CD4-positive, alpha-beta T cell treated with Interleukin-15 for 1 hour (primary cell): ENCODE data around the gene SNPH.

ENCODE experiments used
- DNase-seq: peaks from one replicate; pipeline ENCODE4 v3.0.0-alpha.2; 2020

SNPH gene

DNA sequence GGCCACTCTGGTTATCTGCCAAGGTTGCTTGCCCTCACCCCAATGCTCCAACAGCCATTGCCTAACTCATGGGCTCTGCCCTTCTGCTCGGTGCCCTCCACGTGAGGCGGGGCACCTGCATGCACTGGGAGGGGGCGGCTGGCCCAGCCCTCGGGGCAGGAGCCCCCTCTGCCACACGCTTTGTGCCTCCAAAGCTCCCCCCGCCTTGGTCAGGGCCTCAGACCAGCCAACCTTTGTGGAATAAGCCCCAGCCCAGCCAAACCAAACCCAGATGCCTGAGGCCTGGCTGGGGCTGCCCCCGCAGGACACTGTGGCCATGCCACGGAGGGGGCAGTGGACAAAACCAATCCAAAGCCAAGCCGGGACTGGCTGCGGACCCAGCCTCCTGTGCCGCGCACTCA lies 41.5 kb downstream of the SNPH start:
- DNase-seq, result no peak

DNA sequence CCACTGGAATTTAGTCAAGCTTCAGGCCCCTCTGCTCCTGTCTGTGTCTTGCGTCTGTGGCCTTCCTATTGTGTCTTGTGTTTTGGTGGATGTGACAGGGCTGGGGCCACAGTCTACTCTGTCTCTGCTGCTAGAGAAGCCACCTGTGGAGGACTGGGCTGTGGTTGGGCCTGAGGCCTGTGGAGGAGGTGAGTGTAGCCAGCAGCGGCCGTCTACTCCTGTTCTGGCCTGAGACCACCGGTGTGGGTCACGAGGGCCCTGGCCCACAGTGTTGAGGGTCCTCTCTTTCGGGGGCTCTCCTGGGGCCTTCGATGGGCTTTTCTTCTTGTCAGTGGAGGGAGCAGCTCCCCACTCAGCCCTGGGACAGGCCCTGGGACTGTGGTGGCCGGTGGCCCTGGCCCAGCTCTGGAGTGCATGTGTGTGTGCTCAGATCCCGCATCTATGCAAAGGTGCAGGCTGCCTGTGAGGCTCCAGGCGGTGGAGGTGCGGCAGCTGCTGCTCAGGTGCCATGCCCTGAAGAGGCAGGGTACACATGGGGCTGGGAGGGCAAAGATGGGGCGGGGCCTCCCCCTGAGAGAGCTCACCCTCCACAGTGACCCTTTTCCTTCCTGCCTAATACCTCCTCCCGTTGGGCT lies 42.1 kb downstream of the SNPH start:
- DNase-seq, result no peak

GRCh38 chr20:1308702-1309095 lies 42.6 kb downstream of the SNPH start:
- no peak for DNase-seq

DNA sequence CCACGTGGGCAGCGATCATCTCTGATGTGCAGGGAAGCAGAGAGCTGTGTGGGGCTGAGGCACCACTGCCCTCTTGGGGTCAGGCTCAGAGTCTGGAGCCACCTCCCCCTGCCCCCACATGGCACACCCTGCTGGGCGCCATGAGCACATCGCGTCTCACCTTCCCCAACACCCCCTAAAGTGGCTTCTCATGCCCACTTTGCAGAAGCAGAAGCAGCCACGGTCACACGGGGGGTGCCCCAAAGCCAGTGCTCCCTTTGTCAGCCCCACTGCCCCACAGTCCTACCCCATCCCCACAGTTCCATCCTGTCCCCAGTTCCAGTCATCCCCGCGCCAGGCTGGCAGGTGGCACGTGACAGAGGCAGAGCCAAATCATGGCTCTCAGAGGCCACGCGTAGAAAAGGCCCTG lies 43.3 kb downstream of the SNPH start:
- no peak for DNase-seq

DNA sequence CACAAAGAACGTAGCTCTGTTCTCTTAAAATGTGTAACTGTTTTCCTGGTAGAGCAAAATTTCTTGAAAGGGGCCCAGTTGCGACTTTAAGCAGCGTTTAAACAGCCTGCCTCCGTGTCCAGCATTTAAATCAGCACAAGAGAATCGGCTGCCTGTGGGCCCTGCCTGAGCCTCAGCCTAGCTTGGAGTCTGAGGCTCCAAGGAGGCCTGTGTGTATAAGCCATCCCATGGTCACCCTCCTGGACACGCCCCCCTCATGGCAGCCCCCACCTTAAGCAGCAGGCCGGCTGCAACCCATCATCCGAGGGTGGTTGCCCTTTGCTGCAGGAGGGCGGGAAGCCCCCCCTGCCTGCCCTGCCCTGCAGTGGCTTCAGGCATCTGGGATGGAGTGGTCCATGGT lies 44.0 kb downstream of the SNPH start:
- DNase-seq, result no peak

DNA sequence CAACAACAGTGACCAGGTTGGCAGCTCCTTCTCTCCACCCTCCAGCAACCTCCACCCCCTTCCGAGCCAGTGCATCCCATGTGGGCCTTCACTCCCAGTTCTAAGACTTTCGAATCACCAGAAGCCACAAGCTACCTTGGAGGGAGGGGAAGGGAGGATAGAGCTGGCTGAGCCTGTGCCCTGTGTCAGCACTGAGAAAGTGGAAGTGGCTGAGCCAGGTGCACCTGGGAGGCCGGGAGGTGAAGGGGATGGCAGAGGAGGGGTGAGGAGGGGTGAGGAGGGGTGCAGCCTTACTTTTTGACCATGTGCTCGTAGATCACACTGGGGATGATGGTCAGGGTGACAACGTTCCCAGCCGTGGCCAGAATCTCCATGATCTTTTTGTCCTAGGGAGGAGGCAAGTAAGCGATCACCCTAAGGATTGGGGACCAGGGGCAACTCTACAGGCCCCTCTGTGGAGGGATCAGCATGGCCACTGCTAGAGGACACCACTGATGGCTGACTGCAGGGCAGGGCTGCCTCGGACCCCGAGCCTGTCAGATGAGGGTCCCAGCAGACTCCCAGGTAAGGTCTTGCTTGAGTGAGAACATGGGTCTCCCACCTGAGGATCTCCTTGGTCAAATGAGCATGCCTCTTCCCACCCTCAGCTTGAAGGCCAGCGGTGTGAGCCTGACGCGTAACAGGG lies 44.6 kb downstream of the SNPH start:
- DNase-seq, result no peak

- DNase-seq, result no peak
These were observed 46.2 kb downstream of the SNPH start for GRCh38 chr20:1312308-1312707.

GRCh38 chr20:1312904-1313235 lies 46.8 kb downstream of the SNPH start:
- DNase-seq, result no peak

DNA sequence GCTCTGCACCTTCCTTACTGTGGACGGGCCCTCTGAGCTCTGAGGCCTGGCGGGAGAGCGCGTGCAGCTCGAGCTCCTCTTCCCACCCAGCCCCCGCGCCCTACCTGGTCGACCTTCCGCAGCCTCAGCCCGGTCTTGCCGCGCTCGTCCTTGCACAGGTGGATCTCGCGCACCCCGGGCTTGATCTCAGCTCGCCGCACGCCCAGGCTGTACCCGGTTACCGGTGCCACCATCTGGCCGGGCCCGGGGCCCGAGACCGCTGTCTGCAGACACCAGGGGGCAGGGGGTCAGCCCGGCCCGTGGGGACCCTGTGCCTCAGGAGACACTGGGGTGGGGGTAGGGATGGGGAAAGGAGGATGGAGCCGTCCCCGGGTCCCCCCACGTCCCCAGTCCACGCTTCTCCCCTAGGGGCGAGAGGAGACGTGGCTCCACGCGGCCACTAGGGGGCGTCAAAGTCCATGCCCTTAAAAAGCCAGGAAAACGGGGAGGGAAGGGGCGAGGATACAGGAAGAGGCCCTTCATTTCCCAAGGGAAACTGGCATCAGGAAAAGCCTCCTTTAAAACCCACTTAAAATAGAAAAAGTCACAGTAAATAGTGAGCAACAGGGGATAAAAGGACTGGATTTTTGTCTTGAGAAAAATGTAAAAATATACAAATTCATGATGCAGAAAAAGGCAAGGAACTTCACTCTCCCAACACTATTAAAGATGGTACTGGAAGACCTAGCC lies 47.3 kb downstream of the SNPH start:
- peak; percentile 44 for DNase-seq

GRCh38 chr20:1315804-1316203 lies 49.7 kb downstream of the SNPH start:
- no peak for DNase-seq

GRCh38 chr20:1317545-1318255 lies 51.6 kb downstream of the SNPH start:
- no peak for DNase-seq

- no peak for DNase-seq
These were observed 53.0 kb downstream of the SNPH start for GRCh38 chr20:1319051-1319450.

- DNase-seq, result no peak
These were observed 53.4 kb downstream of the SNPH start for GRCh38 chr20:1319462-1319861.

GRCh38 chr20:1320016-1320415 lies 53.9 kb downstream of the SNPH start:
- no peak for DNase-seq

- no peak for DNase-seq
These were observed 55.0 kb downstream of the SNPH start for GRCh38 chr20:1320902-1321653.

- no peak for DNase-seq
These were observed 55.5 kb downstream of the SNPH start for GRCh38 chr20:1321654-1321939.

DNA sequence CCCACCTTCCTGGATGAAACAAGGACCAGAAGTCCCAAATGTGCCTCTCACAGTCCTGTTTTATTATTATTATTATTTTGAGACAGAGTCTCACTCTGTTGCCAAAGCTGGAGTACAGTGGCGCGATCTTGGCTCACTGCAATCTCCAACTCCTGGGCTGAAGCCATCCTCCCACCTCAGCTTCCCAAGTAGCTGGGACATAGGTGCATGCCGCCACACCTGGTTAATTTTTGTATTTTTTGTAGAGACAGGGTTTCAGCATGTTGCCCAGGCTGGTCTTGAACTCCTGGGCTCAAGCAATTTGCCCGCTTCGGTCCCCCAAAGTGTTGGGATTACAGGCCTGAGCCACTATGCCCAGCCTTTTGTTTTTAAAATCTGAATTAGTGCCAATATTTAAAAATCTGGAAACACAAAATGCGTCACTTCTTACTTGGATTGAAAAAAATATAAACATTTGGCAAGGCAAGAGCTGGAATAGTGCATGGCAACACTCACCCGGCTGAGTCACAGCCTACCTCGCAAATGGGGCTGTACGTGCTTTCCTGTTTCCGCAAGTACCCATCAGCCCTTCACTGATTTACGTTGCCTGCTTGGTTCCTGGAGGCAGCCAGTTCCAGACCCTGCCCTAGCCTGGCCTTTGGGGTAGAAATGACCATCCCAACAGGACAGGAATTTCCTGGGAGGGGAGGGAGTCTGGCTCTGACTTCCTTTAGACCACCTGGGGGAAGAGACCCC lies 56.6 kb downstream of the SNPH start:
- peak; percentile 37 for DNase-seq

DNA sequence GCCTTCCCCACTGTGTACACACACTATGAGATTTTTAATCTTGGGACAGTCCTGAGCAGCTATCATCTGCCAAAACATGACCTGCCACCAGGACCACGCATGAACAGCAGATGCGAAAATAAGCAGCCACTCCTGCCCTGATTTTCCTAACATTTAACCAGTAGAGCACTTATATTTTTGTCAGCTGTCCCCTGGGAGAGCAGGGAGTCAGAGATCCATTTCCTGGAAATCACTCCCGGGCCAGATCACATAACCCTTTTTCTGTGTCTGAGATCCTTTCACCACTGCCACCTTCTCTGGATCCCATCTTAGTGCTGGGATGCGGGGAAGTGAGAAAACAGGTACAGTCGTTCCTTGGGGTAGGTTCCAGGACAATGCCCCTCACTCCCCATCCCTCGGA lies 57.2 kb downstream of the SNPH start:
- no peak for DNase-seq

- DNase-seq, result peak; percentile 6
These were observed 57.9 kb downstream of the SNPH start for GRCh38 chr20:1323830-1324597.

DNA sequence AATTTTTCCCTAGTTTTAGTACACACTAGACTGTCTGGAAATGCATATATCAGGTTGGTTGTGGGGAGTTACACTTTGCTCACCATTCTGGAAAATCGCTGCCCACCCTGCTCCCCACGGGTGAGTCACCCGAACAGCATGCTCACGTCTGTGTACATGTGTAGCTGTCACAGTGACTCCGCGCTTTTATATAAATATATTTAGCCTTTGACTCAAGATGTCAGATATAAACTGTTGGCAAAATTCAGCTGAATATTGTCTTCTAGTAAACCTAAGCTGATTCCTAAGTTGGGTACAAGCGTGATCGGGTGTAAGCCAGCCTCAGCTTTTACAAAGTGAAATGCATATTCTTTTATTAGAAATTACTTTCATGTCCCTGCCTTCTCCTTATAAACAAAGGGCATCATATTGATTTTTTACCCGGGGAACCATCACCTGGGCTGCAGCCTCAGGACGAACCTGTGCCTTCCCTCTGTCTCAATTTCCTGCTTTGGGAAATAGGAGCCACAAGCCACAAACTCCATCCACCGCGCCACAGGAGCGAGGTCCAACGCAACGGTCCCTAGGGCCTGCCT lies 58.6 kb downstream of the SNPH start:
- DNase-seq, result peak; percentile 46
